Suprapubic skin (tissue), 4 donors: ENCODE results near the gene SUCNR1.

ENCODE experiments used
- CTCF ChIP-seq, 2 donors: fragments of 200-600 bp in 1 of 2; fragments of 450-650 bp in 1 of 2; sonication (generic) in 1 of 2; IDR thresholded peaks; one replicate each; pipeline ENCODE4 v1.5.1; 2016 to 2019; ENCODE audit warnings: antibody characterized with exemption in 2 of 2, mild to moderate bottlenecking in 1 of 2, moderate library complexity in 1 of 2
- EP300 ChIP-seq: sonication (generic); formaldehyde crosslinking; IDR thresholded peaks from one replicate; pipeline ENCODE4 v1.6.1; 2017; ENCODE audit warnings: antibody characterized with exemption
- POLR2A ChIP-seq, 2 donors: fragments of 450-650 bp; IDR thresholded peaks; one replicate each; pipeline ENCODE4 v1.6.1; 2017; ENCODE audit warnings: antibody characterized with exemption in 2 of 2, mild to moderate bottlenecking in 2 of 2, moderate library complexity in 2 of 2
- POLR2AphosphoS5 ChIP-seq, 3 donors: sonication (generic); formaldehyde crosslinking; IDR thresholded peaks; one replicate each; pipeline ENCODE4 v1.6.1; 2017; ENCODE audit warnings: antibody characterized with exemption in 3 of 3

- TF ChIP-seq CTCF (IDR thresholded peaks at IDR 0.05) (no peak), EP300 (no peak), POLR2A (IDR thresholded peaks at IDR 0.05) (no peak), POLR2AphosphoS5 (IDR thresholded peaks at IDR 0.05) (no peak)
Observed at GRCh38 chr3:151901644-151902285, 28.3 kb downstream of the SUCNR1 start.
